AG04449 (cell line): Measurements from ENCODE around the gene MARCHF11.

ENCODE experiments used
- CTCF ChIA-PET: fragments of 350-600 bp; formaldehyde crosslinking; extraction: SDS; loops from one replicate; lab custom pipeline; 2021; ENCODE audit warnings: antibody characterized with exemption; lab: Yijun Ruan, JAX
- POLR2A ChIA-PET: fragments of 400-600, 350-600 bp; formaldehyde crosslinking; extraction: SDS; loops from one replicate; lab custom pipeline; 2020; ENCODE audit warnings: antibody characterized with exemption, inconsistent platforms; lab: Yijun Ruan, JAX
- DNase-seq: peaks from one replicate; pipeline ENCODE4 v3.0.0-alpha.2; 2010; ENCODE audit warnings: low read depth, low spot score
- H3K4me3 ChIP-seq: 2 replicates; pipeline ENCODE4 v1.5.1; 2011; ENCODE audit warnings: low read depth, mild to moderate bottlenecking, control low read depth, low read length
- TF ChIP-seq, protein P1 (sequence below): IDR thresholded peaks from one replicate; pipeline ENCODE4 v1.5.1; 2011; ENCODE audit warnings: mild to moderate bottlenecking, moderate library complexity, low read length, control low read depth, inconsistent platforms; ENCODE audit not compliant: insufficient read depth; ENCODE audit errors: missing control alignments

MARCHF11 gene, protein sequence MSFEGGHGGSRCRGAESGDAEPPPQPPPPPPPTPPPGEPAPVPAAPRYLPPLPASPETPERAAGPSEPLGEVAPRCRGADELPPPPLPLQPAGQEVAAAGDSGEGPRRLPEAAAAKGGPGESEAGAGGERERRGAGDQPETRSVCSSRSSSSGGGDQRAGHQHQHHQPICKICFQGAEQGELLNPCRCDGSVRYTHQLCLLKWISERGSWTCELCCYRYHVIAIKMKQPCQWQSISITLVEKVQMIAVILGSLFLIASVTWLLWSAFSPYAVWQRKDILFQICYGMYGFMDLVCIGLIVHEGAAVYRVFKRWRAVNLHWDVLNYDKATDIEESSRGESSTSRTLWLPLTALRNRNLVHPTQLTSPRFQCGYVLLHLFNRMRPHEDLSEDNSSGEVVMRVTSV

DNA sequence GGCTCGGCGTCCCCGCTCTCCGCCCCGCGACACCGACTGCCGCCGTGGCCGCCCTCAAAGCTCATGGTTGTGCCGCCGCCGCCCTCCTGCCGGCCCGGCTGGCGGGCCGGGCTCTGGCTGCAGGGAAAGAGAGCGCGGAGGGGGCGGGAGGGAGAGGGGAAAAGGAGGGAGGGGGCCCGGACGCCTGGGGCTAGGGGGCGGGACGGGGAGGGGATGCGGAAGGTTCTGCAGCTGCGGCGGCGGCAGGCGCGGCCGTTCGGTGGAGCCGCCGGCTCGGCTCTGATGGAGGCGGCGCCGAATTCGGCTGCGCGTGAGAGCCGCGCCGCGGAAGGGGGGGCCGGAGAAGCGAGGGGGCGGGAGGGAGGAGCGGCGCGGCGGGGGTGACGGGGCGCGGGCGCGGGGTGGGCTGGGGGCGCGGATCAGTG, at the start of gene MARCHF11:
Gene MARCHF11 (minus strand): TSS at position 281 of the 425 bp plus-strand sequence. CDS start 216 bp downstream, at position 65.
- DNase-seq, result no peak
- POLR2A ChIA-PET, result no interaction called here
- TF ChIP-seq, protein P1, sequence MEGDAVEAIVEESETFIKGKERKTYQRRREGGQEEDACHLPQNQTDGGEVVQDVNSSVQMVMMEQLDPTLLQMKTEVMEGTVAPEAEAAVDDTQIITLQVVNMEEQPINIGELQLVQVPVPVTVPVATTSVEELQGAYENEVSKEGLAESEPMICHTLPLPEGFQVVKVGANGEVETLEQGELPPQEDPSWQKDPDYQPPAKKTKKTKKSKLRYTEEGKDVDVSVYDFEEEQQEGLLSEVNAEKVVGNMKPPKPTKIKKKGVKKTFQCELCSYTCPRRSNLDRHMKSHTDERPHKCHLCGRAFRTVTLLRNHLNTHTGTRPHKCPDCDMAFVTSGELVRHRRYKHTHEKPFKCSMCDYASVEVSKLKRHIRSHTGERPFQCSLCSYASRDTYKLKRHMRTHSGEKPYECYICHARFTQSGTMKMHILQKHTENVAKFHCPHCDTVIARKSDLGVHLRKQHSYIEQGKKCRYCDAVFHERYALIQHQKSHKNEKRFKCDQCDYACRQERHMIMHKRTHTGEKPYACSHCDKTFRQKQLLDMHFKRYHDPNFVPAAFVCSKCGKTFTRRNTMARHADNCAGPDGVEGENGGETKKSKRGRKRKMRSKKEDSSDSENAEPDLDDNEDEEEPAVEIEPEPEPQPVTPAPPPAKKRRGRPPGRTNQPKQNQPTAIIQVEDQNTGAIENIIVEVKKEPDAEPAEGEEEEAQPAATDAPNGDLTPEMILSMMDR, result no peak
- CTCF ChIA-PET, result no interaction called here
- H3K4me3 ChIP-seq, result no peak within 1 kb of the TSS

DNA sequence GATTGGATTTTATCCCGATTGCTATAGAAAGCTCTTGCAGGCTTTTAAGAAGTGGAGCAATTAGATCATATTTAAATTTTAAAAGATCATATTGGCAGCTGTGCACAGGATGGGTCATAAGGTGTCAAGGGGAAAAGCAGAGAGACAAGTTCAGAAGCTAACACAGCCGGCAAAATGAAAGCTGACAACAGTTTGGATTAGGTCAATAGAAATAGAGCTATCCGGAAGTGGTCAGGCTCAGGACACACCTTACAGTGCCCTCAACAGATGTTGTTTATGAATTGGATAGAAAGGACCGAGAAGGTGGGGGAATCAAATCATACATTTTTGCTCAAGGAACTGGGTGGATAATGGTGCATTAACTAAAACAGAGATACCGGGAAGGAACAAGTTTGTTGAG, 46.3 kb upstream of the MARCHF11 start:
- H3K4me3 ChIP-seq, result no peak overlapping the region
- DNase-seq, result no peak
- ChIA-PET POLR2A (no interaction called here), CTCF (no interaction called here)
- TF ChIP-seq, protein P1, result no peak

GRCh38 chr5:16192311-16192710, 12.7 kb upstream of the MARCHF11 start:
- CTCF ChIA-PET, result no interaction called here
- TF ChIP-seq, protein P1, result no peak
- DNase-seq, result no peak
- H3K4me3 ChIP-seq, result no peak overlapping the region
- POLR2A ChIA-PET, result no interaction called here

DNA sequence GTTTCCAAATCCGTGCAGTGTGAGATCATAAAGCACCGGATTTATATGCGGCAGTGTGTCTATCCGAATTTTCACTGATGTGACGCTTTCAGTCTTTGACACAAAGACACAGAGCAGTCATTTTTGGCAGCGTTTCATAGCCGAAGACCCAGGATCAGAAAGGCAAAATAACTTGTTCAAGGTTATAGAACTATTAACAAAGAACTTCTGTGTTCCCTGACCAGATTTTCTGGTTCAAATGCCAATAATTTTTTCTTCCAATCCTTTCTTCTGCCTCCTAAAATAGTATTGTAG, 1.1 kb upstream of the MARCHF11 start:
- H3K4me3 ChIP-seq, result no peak overlapping the region
- DNase-seq, result no peak
- CTCF ChIA-PET, result no interaction called here
- POLR2A ChIA-PET, result no interaction called here
- TF ChIP-seq, protein P1, result no peak

- no peak overlapping the region for H3K4me3 ChIP-seq
- ChIA-PET POLR2A (no interaction called here), CTCF (no interaction called here)
- TF ChIP-seq, protein P1, result no peak
- no peak for DNase-seq
These were observed 571 bp upstream of the MARCHF11 start for GRCh38 chr5:16179936-16180788.
